HG03175 (cell line): Measurements from ENCODE around the gene ECPAS.
"Not testable (repeated sequence)": the region's sequence is repeated elsewhere in the genome, so short reads cannot be mapped to it uniquely, and the experiment has no call there.

ENCODE experiments used
- ATAC-seq: cut with Tn5 transposase; IDR thresholded peaks from one replicate; pipeline ENCODE4 v1.9.1; 2021; ENCODE audit warnings: mild to moderate bottlenecking, moderate library complexity; ENCODE audit not compliant: unreplicated experiment

ECPAS gene

DNA sequence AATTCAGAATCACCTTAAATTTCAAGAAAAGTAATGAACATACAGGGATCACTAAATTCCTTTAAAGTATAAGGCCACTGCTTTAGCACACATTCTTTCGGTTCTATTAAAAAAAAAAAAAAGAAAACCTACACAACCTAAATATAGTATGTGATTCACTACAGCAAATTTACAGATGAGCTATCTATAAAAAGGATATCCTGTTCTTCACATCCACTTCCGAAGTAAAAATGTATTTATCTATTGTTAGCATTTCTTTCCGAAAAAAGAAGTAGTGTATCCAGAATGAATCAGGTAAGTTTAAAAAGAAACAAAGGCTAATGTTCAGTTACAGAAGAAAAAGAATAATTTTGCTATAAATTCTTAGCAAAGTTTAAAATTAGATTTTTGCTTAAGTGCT is 70.2 kb downstream of the ECPAS start:
- no peak for ATAC-seq

DNA sequence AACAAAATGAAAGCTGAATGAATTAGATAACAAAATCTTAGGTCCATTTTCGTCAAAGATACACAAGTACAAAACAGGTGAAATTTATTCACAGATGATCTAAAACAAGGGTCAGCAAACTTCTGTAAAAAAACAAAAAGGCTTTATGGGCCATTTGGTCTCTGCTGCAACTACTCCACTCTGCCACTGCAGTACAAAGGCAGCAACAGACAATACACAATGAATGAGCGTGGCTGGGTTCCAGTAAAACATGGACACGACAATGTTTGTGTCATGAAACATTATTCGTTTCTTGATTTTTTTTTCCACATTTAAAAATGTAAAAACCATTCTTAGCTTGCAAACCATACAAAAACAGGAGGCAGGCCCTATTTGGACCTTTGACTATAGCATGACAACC is 71.9 kb downstream of the ECPAS start:
- no peak for ATAC-seq

DNA sequence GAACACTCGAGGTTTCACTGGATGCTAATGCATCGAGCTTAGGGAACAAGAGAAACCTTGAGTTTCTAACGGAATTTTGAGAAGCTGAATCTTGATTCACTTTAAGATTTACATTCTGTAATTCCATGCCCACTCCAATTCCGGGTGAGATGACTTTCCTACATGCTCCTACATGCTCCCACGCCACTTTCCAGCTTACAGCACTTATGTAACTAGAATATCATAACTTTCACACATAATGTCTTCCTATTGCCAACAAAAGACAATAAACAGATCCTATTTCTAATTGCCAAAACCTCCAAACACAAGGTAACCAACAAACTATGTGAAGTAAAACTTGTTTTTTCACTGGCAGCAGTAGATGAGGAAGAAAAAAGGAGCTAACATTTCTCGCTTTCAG is 72.9 kb downstream of the ECPAS start:
- ATAC-seq: no peak

DNA sequence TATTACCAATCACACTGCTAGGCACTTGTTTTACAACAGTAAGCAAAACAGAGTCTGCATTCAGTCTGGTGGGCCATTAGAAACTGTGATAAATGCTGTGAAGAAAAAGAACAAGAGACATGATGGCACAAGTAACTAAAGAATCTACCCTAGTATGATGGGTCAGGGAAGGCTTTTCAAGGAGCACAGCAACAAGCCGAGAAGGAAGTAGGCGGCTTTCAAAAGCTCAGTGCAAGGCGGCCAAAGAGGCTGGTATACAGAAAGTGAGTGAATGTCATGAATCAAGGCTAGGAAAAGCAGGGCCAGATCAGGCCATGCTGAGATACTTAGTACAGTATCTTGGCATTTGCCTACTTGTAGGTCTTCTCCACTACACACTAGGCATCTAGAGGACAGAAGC is 76.4 kb downstream of the ECPAS start:
- ATAC-seq: no peak

DNA sequence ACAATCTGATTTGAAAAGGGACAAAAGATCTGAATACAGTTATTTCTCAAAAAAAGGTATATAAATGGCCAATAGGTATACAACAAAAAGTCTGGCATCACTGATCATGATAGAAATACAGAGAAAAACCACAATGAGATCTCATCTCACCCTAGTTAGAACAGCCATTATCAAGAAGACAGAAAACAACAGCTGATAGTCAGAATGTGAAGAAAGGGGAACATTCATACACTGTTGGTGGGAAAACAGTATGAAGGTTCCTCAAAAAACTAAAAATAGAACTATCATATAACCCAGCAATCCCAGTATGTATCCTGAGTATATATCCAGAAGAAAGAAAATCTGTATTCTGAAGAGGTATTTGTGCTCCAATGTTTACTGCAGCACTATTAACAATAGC is 78.5 kb downstream of the ECPAS start:
- ATAC-seq: no peak

DNA sequence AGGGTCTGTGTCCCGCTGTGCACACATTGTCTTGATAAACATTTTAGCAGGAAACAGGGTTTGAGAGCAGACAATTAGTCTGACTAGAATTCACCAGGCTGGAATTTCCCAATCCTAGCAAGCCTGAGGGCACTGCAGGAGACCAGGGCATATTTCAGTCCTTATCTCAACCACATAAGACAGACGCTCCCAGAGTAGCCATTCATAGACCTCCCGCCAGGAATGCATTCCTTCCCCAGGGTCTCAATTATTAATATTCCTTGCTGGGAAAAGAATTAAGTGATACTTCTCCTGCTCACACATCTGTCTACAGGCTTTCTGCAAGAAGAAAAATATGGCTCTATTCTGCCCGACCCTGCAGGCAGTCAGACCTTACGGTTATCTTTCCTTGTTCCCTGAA is 82.7 kb downstream of the ECPAS start:
- not testable (repeated sequence) for ATAC-seq

DNA sequence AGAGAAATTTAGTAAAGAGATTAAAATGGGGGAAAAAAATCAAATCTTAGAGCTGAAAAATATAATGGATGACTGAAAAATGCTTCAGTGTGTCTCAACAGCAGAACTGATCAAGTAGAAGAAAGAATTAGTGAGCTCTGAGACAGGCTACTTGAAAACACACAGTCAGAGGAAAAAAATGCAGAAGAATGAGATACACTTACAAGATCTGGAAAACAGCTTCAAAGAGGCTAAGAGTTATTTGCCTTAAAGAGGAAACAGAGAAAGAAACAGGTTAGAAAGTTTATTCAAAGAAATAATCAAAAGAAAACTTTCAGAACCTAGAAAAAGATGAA is 83.7 kb downstream of the ECPAS start:
- ATAC-seq: no peak

DNA sequence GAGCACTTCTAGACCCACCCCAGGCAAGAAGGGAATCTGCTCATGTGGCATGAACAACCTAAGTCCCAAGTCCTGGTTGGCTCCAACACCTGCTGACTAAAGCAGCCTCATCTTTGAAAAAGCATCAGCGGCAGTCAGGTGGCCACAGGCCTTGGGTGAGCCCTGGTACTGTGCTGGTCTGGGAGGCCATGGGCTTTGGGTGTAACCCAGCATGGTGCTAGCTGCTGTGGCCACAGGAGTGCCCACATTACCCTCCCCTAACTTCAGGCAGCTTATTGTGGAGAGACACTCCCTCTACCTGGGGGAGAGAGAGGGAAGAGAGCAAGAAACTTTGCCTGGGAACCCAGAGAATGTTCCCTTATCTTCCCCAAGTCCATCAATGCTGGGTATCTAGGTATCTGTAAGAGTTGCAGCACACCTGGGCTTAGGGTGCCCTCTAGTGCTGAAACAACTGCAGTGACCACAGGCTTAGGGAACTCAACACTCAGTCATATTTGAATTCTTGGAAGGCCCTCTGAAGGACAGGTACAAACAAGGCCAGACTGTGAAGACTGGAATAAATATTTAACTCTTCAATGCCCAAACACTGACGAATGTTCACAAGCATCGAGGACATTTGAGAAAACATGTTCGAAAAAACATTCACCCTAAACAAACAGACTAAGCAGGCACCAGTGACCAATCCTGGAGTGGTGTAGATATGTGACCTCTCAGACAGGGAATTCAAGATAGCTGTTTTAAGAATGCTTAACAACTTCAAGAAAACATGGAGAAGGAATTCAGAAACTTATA is 84.2 kb downstream of the ECPAS start:
- ATAC-seq: no peak

DNA sequence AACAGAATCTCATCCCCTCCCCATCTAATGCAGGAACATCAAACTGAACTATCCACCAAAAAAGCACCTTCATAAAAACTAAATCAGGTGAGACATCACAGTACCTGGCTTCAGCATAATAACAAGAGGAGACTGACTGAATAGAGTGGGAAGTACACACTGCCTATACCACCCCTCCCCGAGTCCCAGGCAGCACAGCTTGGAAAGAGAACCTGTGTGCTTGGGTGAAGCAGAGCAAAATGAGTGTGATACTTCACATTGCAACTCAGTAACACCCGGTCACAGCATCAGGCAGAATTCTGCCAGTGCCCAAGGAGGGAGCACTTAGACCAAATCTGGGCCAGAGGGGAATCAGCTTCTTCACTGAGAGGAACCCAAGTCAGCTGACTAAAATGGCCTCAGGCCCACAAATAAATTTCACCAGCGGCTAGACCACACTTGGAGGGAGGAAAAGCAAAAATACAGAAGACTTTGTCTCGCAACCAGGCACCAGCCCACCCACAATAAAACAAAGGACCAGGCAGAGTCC is 84.9 kb downstream of the ECPAS start:
- no peak for ATAC-seq

DNA sequence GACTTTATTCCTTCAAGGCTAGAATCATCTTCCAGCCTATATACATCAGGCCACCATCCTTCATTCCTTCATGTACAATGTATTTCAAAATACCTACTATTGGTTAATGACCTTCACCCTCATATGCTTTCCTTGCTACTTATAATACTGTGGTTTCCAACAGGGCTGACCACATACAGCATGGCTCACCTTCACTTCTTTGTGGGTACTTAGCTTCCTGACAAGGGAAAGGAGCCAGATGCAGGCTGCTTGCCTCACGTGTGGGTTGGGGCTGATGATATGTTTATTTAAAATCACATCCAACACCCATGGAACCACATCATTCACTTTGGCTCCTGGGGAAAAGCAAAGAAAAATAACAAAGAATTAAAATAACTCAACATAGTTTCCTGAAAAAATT is 90.2 kb downstream of the ECPAS start:
- no peak for ATAC-seq

DNA sequence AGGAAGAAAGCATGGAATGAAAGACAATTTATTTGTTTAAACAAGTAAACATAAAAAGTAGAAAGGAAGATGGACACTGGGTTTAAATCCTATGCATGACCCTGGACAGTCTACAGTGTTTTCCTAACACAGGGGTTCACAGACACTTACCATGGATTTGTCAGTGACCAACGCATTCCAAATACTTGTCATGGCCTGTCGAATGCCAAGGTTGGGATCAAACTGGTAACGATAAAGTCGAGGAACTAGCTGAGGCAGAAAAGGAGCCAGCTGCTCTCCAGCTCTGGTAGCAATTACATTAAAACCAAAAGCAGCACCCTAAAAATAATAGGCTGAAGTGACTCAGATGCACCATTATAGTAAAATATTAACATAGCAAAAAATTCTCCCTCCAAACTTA is 94.8 kb downstream of the ECPAS start:
- no peak for ATAC-seq

DNA sequence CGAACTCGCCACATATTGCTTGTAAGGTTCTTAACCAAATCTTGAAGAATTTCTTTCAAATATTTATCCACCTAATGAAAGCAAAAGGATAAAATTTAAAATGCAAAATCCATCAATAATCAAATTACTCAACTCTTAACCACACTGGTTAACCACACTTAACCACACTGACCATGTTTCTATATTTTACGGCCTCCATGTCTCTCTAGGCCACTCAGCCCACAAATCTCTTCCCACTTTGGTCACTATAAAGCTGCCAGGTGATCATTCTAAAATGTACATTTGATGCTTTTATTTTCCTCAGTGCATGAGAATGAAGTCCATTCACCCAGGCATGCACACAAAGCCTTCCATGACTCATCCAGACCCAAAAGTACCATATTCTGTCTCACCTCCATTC is 97.8 kb downstream of the ECPAS start:
- no peak for ATAC-seq

DNA sequence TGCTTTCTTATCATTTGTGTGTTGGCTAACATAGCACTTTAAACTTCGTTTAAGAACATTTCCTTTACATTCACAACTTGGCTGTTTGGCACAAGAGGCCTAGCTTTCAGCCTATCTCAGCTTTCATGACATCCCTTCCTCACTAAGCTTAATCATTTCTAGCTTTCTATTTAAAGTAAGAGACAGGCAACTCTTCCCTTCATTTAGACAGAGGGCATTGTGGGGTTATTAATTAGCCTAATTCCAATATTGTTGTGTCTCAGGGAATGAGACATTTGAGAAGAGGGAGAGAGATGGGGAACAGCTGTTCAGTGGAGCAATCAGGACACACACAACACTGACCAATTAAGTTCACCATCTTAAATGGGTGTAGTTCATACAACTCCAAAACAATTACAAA is 103.2 kb downstream of the ECPAS start:
- ATAC-seq: no peak

DNA sequence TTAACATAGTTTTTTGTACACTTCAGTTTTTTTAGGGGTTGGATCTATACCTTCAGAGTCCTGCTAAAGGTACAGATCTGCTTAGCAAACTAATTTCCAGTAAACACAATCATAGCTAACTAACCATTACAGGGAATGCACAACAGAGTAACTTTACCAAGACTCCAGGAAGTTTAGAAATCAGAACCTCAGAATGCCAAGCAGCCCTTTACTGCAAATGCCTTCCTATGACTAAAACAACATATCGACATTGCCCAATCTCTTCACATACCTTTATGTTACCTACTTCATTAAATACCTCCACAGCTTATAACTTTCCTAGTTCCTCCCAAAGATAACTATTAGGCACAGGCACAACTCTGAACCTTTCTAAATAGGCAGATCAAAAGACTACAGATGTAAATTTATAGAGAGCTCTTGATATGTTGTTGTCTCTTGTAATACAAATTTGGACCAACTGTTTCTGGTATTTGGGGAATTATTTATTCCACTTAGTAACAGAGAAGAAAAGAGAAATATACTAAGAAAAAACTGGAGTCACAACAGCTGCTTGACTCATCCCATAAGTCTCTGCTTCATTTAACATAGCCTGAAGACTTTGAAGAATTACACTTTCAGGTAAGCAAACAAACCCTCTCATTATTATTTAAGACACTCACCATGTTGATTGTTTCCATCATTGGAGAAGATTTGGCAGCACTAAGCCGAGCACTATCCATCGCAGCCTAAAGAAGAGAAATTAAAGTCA is 108.2 kb downstream of the ECPAS start:
- no peak for ATAC-seq

DNA sequence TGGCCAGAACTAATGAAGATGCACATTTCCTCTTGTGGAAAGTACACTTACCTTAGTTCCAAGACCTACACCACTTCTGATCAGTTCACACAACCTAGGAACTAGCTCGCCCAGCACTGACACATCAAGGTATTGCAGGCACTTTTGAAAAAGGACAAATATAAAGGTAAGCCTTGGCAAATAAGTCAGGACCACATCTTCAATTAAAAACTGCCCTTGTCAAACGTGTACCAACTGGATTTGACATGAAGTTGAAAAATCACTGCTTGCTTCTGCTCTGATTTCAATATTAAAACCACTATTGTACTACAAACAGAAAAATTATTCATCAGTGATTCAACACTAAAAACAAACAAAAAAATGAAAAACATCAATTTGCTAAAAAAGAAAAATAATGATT is 109.1 kb downstream of the ECPAS start:
- no peak for ATAC-seq

DNA sequence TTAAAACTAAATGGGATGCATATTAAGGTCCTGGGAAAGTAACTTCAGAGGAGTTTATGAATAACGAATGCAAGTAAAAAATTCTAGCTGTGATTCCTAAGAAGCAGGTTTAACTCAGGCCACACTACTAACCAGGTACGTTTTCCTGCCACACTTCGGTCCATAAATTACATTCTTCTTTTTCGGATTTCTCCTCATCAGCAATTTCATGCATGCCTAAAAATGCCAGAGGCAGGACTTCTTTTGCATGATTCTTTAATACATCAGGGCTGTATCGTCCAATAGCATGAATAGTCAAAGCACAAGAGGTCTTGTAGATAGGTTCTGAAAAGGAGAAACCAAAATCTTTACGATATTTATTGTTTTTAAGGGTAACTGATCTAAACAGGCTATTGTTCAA is 111.9 kb downstream of the ECPAS start:
- ATAC-seq: no peak

DNA sequence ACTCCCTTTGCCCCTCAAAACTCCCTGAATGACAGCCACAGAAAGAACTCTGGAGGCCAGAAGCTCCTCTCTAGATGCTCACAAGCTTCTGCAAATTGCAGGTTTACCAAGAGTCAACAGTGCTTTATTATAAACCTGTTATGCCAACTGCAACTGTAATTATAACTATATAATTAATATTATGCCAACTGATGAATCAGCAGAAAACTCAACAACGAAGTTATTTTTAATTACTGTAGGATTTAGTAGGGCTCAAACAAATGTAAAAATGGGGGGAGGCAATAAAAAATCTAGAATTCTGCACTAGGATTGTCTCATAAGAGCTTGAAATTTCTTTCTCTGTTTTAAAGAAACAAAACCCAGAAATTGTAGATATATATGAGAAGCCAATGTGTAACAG is 117.2 kb downstream of the ECPAS start:
- ATAC-seq: no peak

DNA sequence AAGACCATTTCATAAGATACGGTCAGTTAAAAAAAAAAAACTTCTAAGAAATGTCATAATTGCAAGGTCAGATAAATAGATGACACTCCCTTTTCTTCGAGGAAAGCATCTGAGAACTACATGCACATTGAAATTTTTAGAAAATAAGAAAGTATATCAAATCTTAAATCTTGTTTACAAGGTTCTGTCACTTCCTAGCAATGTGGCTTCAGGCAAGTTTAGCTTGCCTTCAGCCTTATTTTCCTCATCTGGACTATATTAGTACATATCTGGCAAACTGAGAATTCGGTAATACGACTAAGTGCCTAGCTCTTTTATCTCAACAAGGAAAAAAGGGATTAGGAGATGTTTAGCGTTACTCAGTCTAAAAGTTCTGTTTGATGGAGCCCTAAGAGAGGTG is 121.7 kb downstream of the ECPAS start:
- ATAC-seq: no peak

DNA sequence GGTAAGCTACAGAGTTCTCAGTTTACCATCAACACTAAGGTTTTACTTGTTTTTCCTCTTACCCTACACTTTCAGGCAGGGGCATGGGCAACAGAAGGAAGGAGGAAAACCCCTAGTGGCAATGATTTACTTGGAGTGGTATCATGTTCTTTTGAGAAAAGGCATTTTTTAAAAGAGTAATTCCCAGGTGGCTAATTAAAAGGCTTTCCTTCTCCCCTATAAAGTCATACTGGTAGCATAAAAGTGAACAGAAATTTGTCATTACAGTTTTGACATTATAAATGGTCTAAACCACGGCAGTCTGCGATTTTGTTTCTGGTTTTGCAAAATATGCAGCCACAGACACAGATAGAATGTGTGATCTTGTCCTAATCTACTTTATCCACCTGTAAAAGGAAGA is 123.3 kb downstream of the ECPAS start:
- ATAC-seq: no peak

DNA sequence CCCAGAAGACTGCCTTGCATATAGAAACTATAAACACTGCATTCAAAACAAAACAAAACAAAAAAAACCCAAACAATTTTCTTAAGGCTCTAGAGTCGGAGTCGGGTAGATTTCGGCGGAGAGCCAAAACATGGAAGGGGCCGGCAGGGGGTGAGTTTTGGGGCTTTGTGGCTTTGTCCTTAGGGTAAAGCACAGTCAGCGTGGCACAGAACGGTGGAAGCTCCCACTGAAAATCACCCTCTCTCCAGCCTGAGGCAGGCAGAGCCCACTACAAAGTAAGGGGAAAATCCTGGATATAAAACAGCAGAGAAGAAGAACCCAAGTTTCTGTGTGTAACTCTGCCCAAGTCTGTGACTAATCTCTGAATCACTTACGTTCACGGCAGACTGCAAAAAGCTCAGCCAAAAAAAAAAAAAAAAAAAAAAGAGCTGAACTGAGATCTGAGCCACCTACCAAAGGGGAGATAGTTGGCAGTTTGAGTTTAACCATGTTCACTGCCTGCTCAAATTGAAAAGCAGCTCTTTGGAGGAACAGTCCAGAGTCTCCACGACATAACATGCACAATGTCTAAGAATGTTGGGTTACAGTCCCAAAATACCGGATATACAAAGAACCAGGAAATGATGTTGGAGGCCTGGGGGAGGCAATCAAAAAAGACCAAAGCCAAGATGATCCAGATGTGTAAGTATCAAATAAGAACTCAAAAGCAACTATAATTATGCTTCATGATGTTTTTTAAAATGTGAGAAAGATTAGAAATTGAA is 127.5 kb downstream of the ECPAS start:
- no peak for ATAC-seq

DNA sequence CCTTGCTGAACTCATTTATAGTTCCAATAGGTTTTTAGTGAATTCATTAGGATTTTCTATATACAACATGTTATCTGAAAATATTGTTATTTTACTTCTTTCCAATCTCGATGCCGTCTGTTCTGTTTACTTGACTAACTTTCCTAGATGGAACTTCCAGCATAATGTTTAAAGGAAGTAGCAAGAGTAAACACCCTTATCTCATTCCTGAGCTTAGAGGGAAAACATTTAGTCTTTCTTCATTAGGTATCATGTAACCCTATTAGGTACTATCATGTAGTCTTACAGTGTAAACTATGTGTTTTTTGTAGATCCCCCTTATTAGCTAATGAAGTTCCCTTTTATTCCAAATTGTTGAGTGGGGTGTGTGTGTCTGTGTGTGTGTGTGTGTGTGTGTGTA is 131.6 kb downstream of the ECPAS start:
- ATAC-seq: no peak

DNA sequence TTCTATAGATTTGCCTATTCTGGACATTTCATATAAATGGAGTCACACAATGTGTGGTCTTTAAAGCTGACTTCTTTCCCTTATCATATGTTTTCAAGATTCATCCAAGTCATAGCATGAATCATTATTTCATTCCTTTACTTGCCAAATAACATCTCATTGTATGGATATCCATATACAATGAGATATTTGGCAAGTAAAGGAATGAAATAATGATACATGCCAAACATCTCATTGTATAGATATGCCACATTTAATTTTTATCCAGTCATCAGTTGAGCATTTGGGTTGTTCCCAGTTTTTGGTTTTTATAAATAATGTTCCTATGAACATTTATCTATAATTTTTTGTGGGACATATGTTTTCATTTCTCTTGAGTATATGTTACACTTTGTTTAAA is 133.6 kb downstream of the ECPAS start:
- no peak for ATAC-seq
